Cortex of kidney (tissue), 1 donor: ENCODE measurements around the gene FAM43B.
"Not testable (repeated sequence)": the region's sequence is repeated elsewhere in the genome, so short reads cannot be mapped to it uniquely, and the experiment has no call there.

ENCODE experiments used
- DNase-seq: peaks from one replicate; lab custom pipeline; 2025; lab: John Stamatoyannopoulos, UW

The FAM43B gene, protein sequence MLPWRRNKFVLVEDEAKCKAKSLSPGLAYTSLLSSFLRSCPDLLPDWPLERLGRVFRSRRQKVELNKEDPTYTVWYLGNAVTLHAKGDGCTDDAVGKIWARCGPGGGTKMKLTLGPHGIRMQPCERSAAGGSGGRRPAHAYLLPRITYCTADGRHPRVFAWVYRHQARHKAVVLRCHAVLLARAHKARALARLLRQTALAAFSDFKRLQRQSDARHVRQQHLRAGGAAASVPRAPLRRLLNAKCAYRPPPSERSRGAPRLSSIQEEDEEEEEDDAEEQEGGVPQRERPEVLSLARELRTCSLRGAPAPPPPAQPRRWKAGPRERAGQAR

DNA sequence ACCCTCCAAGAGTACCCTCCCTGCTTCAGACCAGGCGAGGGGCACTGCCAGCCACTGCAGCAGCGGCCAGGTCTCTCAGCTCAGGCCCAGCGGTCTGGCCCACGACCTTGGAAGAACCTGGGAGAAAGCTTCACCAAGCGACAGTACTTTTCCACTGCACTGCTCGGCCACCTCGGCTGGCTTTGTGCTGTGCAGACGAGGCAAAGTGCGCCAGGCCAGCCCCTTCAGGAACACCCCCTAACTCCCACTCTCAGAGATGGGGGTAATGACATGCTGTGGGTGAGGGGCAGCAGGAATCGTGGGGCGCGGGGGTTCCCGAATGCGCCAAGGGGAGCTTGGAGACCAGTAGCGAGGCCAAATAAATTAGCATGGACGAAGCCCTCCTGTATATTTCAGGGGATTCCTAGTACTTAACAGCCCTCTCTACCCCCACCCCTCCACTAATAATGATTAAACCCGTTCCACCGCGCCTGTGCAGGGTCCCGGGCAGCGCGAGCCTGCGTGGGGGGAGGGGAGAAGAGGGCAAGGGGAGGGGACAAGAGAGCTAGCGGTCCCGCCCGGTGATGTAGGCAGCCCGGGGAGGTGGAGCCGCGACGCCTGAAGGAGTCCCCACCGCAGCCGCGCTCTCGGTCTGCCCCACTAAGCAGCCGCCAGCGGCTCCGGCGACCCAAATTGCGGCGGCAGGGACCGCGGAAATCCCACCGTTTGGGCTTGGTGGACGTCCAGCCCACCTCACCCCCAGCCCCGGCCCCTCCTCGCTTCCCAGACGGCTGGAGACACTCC, at the start of gene FAM43B:
FAM43B (plus strand) TSS at position 629 of the 783 bp plus-strand sequence. CDS start 401 bp downstream, outside the sequence.
- DNase-seq = no peak

DNA sequence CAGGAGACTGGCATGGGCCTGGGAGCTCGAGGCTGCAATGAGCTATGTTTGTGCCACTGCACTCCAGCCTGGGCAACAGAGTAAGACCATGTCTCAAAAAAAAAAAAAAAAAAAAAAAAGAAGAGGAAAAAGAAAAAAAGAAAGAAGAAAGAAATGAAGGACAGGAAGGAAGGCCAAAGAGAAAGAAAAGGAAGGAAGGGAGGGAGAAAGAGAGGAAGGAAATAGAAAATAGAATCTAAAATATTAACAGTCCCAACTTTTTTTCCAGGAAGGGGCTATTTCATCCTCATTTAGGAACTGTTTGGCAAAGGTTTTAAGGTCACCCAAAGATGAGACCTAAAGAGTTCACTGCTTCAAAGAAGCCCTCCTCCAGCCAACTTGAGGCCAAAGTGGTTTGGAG, 46.9 kb upstream of the FAM43B start:
- DNase-seq = no peak

DNA sequence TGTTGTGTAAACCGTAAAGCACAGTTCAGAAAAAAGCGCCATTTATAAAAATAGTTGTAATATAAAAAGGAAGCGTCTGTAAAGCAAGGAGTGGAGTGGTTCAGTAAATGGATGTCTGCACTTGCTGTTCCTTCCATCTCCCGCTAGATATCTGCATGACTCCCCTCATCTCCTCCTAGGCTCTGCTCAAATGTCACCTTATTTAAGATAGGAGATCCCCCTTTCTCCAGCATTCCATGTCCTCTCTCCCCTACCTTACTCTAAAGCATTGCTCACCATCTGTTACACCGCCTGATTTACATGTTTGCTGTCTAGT, 45.2 kb upstream of the FAM43B start:
- no peak for DNase-seq

DNA sequence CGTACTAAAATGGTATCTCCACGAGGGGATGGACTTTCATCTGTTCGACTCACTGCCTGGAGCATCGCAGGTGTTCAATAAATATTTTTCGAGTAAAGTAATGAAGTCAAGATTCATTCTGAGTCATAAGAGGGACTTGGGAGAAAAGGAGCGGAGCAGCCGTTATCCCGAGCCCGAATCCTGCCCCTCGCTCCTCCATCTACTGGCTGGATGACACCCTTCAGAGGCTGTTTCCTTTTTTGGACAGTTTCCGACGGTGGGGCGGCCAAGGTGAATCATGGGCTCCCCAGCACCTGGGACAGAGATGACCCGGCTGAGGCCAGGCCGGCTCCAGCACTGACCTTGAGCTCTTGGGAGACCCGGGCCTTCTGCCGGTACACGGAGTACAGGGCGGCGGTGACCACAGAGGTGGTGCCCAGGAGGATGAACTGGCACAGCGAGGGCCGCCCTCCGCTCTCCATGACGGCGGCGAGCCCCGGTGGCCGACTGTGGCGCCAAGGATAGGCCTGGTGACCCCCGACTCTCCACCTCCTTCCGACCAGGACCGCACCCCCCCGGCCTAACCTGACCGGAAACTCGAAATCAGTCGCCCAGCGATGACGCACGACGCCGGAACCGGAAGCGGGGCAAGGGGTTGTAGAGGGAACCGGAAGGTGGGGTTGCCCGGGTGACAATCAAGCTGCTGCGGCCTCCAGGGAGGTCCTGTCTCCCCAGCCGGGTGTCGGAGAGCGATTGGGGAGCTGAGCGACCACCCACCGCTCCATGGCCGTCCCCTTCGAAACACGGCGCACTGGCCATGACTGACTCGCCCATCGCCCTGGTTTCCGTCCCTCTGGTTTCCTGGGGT, 44.6 kb upstream of the FAM43B start, which contains the start of gene MUL1:
MUL1 (minus strand) TSS at position 588 of the 847 bp plus-strand sequence; CDS start at position 461, 127 bp downstream.
- DNase-seq = peak; percentile 30

DNA sequence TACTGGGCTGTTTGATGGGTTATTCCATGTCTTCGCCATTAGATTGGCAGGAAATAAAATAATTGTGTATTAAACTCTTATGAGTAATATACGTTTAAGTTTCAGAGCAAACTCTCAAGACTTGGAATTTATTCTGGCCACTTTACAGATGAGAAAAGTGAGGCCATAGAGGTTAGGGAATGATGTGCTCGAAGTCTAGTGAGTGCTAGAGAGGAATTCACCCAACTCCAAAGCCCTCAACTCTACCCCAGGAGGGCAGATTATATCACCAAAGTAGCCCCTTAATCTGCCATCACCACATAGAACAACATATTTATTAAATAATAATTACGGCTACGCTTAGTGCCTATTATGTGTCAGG, 44.0 kb upstream of the FAM43B start:
- no peak for DNase-seq

DNA sequence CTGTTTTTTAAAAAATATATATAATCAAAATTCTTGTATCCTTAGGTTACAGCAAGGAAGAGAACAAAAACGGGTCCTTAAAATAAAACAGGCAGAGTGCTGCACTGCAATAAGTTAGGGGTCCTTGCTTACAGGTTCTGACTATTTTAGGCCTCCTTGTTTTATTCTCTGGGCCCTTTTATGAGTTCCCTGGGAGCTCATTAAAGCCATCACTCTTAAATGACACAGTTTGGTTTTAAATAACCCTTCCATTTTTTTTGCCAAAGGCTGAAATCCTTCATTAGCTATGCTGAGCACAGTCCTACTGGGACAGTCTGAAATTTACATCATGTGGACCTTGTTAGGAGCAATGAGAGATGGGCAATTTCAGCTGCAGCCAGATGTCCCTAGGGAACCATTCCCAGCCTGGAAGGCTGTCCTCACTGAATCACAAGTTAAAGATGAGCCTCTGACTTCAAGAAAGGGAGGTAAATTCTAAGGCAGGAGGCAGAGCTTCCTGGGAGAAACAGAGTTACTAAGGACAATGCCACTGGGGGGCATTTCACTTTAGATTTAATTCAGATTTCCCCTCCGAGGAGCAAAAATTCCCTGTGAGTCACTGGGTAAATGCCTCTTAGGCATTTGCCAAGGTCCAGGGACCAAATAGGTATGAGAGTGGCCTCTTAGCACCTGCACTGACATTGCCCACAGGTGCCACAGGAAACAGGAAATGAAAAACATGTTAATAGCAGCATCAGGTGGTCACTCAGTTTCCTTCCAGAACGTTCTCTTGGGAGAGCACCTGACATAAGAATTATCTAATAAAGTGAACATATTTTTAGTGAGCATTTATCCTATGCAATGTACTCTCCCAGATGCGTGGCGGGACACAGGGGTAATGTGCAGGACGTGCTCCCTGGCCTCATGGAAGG, 40.6 kb upstream of the FAM43B start:
- no peak for DNase-seq

DNA sequence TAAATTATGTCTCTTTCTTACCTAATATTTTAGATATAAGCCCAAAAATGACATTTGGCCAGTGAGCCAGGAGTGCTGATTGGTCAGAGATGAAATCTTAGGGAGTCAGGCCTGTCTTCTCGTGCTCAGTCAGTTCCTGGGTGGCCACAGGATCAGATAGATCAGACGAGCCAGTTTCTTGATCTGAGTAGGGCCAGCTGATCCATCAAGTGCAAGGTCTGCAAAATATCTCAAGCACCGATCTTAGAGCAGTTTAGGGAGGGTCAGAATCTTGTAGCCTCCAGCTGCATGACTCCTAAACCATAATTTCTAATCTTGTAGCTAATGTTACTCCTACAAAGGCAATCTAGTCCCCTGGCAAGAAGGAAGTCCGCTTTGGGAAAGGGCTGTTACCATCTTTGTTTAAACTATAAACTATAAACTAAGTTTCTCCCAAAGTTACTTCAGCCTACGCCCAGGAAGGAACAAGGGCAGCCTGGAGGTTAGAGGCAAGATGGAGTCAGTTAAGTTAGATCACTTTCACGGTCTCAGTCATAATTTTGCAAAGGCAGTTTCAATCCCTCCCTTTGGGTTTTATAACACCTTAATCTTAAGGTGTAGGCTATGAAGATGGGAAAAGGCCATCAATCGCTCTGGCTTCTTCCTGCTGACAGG, 32.6 kb upstream of the FAM43B start:
- not testable (repeated sequence) for DNase-seq

DNA sequence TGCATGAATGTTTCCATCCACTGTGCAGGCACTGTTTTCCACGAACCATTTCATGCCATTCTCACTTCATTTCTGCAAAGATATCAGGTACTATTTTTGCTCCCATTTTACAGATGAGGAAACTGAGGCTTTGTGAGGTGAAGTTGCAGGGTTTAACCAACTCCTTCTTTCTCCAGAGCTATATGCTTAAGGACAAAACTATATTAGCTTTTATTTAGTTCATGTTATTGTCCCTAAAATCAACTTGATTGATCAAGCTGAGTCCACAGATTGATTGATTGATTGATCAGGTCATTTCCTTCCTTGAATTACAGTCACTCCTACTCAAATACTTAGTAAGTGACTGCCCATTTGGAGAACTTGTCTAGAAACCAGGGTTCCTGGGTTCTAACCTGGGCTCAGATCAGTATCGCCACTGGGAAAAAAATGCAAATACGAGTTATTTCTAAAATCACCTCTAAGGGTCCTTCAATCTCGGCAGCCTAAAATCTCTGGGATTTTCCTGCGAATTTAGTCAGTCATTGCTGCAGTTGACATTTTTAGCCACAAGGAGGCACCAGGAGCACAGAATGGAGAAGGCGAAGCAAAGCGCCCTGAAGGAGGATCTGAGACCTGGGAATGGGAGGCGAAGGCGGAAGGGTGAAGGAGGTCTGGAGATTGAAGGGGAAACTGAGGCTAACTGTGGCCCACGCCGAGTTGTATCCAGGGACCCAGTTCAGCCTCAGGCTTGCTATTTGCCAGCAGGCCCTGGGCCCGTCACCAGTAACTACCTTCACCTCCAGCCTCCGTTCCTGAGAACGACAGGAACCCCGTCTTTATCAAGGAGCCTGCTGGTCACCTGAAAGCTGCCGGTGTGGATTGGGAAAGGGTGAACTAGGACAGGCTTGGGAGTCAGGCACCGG, 30.2 kb upstream of the FAM43B start:
- DNase-seq = no peak

DNA sequence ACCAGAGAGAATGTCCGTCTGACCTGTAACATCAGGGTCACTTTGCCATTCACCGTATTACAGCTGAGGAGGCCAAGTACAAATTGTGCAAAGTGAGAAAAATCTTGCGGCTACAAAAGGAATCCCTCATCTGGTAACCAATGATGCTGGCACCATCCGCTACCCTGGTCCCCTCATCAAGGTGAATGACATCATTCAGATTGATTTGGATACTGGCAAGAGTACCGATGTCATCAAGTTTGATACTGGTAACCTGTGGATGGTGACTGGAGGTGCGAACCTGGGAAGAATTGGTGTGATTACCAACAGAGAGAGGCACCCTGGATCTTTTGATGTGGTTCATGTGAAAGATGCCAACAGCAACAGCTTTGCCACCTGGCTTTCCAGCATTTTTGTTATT, 26.1 kb upstream of the FAM43B start:
- no peak for DNase-seq

DNA sequence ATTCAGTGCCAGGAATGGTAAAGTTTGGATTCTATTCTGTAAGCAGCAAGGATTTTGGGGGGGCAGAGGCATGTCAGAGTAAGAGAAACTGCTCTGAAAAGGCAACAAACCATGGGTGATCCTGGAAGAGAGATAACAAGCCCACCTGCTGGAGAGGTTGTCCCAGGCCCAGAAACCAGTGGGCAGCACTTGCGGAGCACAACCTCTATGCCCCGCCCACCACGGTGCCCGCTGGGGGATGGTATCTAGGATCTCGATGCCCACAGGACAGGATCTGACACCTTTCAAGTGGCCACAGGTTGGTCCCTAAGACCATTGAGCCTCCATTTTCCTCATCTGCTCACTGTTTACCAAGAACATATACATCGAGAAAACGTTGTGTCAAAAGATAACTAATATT, 24.2 kb upstream of the FAM43B start:
- no peak for DNase-seq

DNA sequence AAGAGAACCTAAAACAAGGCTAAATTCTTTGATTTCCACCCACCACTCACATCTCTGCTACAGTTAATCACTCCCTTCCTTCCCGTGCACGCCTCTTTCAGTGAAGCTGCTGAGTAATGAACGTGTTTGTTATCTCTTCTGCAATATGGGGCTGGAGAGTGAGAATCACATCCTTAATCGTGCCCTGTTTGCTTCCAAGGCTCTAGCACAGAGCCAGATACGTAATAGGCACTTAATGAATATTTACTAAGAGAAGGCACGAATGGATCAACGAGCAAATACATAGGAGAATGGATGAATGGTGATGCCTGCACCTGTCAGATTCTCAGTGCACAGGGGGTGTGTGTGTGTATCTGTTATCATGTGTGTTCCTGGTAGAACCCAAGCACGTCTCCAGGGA, 22.1 kb upstream of the FAM43B start:
- DNase-seq = no peak

DNA sequence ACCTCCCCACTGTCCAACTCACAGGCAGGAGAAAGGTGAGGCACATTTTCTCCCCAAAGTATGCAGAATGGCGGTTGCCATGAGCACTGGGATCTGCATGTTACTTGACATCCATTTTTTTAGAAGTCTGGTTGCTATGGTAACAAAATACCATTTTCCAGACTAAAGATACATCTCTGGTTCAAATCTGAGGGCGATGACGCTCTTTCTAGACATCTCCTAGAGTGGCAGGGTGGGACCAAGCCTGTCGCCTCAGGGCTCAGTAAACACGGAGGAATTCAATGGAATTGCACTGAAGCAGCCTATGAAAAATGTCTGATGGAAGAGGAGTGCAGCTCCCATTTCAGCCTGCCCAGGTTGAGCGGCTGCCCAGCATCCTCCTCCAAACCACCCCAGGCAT, 21.5 kb upstream of the FAM43B start:
- no peak for DNase-seq

DNA sequence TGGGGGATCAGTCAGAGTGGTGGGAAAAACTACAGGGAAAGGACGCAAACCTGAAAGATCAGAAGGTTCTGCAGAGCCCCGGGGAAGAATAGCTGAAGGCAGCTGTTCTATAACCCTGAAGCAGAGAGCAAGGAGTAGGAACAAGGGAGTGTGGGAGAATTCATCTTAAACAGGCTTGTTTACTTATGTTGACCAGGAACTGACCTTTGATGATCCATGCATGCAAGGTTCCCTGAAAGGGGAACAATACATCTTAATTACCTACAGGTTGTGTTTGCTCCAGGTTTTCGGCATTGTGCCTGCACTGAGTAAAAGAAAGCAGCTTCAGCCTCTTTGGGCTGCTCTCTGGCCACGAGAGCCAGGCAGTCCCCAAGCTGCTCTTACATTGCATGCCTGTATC, 18.7 kb upstream of the FAM43B start:
- no peak for DNase-seq

DNA sequence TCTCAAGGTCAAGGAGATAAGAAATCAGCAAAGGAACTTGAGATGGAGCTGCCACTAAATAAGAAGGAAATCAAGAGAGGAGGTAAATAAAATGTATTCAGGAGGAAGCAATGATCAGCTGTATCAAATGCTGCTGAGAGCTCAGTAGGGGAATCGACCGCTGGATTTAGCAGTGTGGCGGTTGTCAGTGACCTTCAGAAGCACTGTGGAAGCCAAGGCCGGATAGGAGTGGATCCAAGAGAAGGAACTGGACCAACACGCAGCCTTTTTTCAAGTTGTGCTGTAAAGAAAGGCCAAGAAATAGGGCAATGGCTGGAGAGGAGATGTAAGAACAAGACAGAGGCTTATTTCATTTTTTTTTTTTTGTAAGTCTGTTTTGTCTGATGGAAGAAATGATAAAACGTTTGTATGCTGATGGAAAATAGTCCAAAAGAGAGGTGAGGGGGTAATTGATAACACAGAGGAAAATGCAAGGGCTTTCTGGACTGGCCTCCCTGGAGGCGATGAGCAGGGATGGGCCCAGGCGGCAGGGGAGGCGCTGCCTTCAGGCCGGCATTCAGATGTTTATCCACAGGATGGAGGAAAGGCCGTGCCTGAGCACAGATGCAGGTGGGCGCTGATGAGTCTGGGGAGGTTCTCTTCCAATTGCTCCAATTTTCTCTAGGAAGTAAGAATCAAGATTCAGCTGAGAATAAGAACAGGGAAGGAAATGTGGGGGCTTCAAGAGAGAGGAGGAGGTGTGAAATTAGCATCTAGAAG, 17.5 kb upstream of the FAM43B start:
- DNase-seq = no peak

DNA sequence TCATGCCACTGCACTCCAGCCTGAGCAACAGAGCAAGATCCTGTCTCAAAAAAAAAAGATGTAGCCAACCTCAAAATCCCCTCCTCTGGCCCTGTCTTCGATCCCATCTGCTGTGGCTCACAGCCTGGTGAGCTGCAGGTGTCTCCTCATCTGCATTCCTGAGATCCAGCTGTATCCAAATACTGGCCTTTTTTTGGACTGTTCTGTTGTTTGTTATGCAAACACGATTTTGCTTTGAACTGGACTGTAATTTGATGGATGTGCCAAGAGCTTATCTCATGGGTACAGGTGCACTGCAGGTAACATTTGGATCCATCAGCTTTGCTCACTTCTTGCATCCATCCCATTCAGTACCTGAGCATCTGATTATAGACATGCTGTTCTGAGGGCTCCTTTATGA, 14.1 kb upstream of the FAM43B start:
- DNase-seq = no peak

DNA sequence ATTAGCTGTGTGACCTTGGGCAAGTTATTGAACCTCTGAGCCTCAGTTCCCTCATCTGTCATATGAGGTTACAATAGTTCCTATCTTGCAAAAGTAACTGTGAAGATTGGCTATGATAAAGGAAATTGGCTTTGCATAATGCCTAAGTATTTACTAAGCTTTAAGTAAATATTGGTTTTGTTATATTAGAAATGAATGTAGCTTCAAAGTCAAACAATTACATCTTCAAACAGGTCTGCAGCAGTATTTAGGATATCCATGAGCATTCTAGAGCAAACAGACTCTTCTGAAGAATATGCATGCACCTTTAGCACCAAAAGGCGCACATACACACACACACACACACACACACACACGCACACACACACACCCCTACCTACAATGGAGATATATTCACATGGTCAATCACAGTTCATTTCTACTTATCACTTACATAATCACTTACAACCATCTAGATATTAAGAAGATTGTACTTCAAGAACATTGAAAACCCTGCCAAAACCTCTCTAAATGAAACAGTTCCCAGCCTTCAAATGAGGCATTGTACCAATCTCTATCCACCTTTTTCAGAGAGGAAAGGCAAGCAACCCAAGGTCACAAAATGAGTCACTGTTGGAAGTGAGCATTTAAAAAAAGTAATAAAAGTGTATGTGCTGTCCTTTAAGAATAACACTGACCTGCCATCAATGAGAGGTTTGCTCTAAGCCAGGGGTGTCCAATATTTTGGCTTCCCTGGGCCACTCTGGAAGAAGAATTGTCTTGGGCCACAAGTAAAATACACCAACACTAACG, 13.4 kb upstream of the FAM43B start:
- DNase-seq = no peak

DNA sequence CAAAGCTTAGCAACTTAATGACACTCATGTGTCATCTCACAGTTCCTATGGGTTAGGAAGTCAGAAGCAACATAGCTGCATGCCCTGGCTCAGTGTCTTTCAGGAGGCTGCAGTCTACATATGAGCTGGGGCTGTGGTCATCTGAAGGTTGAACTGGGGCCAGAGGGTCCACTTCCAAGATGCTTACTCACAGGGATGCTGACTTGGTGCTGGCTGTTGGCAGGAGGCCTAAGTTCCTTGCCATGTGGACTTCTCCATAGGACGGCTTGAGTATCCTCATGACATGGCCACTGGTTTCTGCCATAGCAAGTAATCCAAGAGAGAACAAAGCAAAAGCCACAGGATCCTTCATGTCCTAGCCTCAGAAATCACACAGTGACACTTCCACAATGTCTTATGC, 12.1 kb upstream of the FAM43B start:
- no peak for DNase-seq

DNA sequence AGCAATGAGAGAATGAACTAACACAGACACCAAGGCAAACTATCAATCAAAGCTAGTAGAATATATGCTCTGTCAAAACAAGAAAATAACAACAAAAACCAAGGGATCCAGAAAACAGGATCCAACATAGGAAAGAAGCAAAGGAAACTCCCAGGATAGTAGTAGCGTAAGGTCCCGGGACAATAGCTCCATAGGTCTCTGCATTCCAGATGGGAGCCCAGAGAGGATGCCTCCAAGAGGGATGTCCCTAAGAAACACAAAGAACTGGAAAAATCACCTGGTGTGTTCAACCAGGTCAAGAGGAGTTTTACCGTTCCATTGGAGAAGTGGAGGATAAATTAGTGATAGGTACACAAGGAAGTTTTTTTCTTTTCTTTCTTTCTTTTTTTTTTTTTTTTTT, 5.7 kb upstream of the FAM43B start:
- DNase-seq = no peak
